GM10248 (cell line): ENCODE results near the gene NFIX.

Experiments
- CTCF ChIA-PET: fragments of 300-600 bp; sonication (Branson Sonifier 250); formaldehyde crosslinking; extraction: SDS; loops from one replicate; lab custom pipeline; 2021; ENCODE audit warnings: antibody characterized with exemption; lab: Yijun Ruan, JAX
- POLR2A ChIA-PET: fragments of 350-650 bp; sonication (Branson Sonifier 250); formaldehyde crosslinking; extraction: SDS; loops from one replicate; lab custom pipeline; 2020; ENCODE audit warnings: antibody characterized with exemption; lab: Yijun Ruan, JAX
- DNase-seq: peaks from one replicate; pipeline ENCODE4 v3.0.0; 2012; ENCODE audit errors: extremely low spot score
- CTCF ChIP-seq: IDR thresholded peaks from 2 replicates; pipeline ENCODE4 v1.5.1; 2012; ENCODE audit warnings: mild to moderate bottlenecking, low read depth; ENCODE audit errors: extremely low read depth, missing control alignments, control extremely low read depth

The NFIX gene

GRCh38 chr19:13119627-13120026 is 124.4 kb downstream of the NFIX start:
- TF ChIP-seq CTCF: no peak
- DNase-seq: no peak
- CTCF ChIA-PET: interaction anchor here (0.8 to 1.7 kb wide), 6 partner anchors 9 to 154 kb away, joined by 3 to 6 read pairs (median 4); partner anchors contain the start of genes IER2 and STX10
- POLR2A ChIA-PET: no interaction called here

- DNase-seq: no peak
- no peak for TF ChIP-seq CTCF
- ChIA-PET POLR2A (no interaction called here), CTCF (interaction anchor here (0.8 to 1.8 kb wide), 8 partner anchors 9 to 155 kb away, joined by 3 to 6 read pairs (median 4); partner anchors contain the start of genes IER2 and STX10)
Observed at GRCh38 chr19:13120031-13120430, 124.8 kb downstream of the NFIX start.

- no peak for TF ChIP-seq CTCF
- POLR2A ChIA-PET: no interaction called here
- CTCF ChIA-PET: interaction anchor here (1.4 to 1.8 kb wide), 4 partner anchors 10 to 28 kb away, joined by 3 to 6 read pairs (median 4); no protein-coding TSS in a partner anchor
- DNase-seq: no peak
Observed at GRCh38 chr19:13120817-13121216, 125.5 kb downstream of the NFIX start.

GRCh38 chr19:13121551-13122274 is 126.4 kb downstream of the NFIX start:
- ChIA-PET CTCF (interaction anchor here (1.4 to 1.8 kb wide), 2 partner anchors 9 to 10 kb away, joined by 4 to 5 read pairs; no protein-coding TSS in a partner anchor), POLR2A (no interaction called here)
- no peak for TF ChIP-seq CTCF
- no peak for DNase-seq

- no peak for DNase-seq
- ChIA-PET POLR2A (no interaction called here), CTCF (no interaction called here)
- no peak for TF ChIP-seq CTCF
Observed at GRCh38 chr19:13122275-13122878, 127.1 kb downstream of the NFIX start.

- ChIA-PET POLR2A (no interaction called here), CTCF (interaction anchor here (0.7 to 0.8 kb wide), 2 partner anchors 19 to 26 kb away, joined by 3 read pairs; partner anchors contain the start of genes IER2 and STX10)
- no peak for DNase-seq
- no peak for TF ChIP-seq CTCF
Observed at GRCh38 chr19:13122980-13123957, 128.0 kb downstream of the NFIX start.
